AG04450 (cell line): ENCODE measurements around the gene RBM42. TPM values are rescaled to one million over a fixed set of nuclear protein-coding genes. Genes with fewer than 3 reads are reported as not detected.

ENCODE experiments used
- CTCF ChIA-PET: fragments of 300-600, 350-600 bp; formaldehyde crosslinking; extraction: SDS; loops from one replicate; lab custom pipeline; 2022; ENCODE audit warnings: antibody characterized with exemption, inconsistent platforms; lab: Charles Lee
- POLR2A ChIA-PET: fragments of 350-600 bp; formaldehyde crosslinking; extraction: SDS; loops from one replicate; lab custom pipeline; 2021; ENCODE audit warnings: antibody characterized with exemption, inconsistent platforms; lab: Yijun Ruan, JAX
- DNase-seq: peaks from one replicate; pipeline ENCODE4 v3.0.0-alpha.2; 2011; ENCODE audit warnings: low read depth, low spot score
- H3K27ac ChIP-seq: one replicate; pipeline ENCODE4 v1.5.1; 2012; ENCODE audit warnings: low read depth, low read length, control low read depth
- H3K27me3 ChIP-seq: one replicate; pipeline ENCODE4 v1.6.0; 2012; ENCODE audit warnings: low read length; ENCODE audit not compliant: control insufficient read depth, insufficient read depth
- H3K4me3 ChIP-seq: 2 replicates; pipeline ENCODE4 v1.5.1; 2011; ENCODE audit warnings: mild to moderate bottlenecking, low read depth, low read length, control low read depth
- H3K9me3 ChIP-seq: 2 replicates; pipeline ENCODE4 v1.5.1; 2012; ENCODE audit warnings: low read length; ENCODE audit not compliant: control insufficient read depth, insufficient read depth
- CTCF ChIP-seq: IDR thresholded peaks from 2 replicates; pipeline ENCODE4 v1.5.1; 2011; ENCODE audit warnings: low read depth, low read length, control low read depth, inconsistent platforms
- polyA plus RNA-seq: library from polyadenylated mRNA; depleted of rRNA; stranded (reverse); fragments of >200 nt; gene quantifications from 2 replicates; pipeline ENCODE4 v1.2.3, GENCODE V29; 2011

Gene RBM42
- polyA plus RNA-seq, 1 experiment, result 33.4 TPM

GRCh38 chr19:35607661-35608060 is 21.2 kb upstream of the RBM42 start:
- DNase-seq, result no peak
- ChIA-PET CTCF (interaction anchor here (0.7 kb wide), 1 partner anchor 110 kb away, joined by 4 read pairs; no protein-coding TSS in a partner anchor), POLR2A (no interaction called here)
- H3K9me3 ChIP-seq, result no peaks in the 10 kb centered on the region; the same call in none of the 2 replicates
- H3K27ac ChIP-seq, result no peak overlapping the region
- no peak overlapping the region for H3K4me3 ChIP-seq
- no peak for TF ChIP-seq CTCF
- peaks cover 2% of the 10 kb centered on the region for H3K27me3 ChIP-seq

- no peak overlapping the region for H3K4me3 ChIP-seq
- H3K9me3 ChIP-seq, result no peaks in the 10 kb centered on the region; the same call in none of the 2 replicates
- ChIA-PET POLR2A (no interaction called here), CTCF (no interaction called here)
- H3K27me3 ChIP-seq, result peaks cover 2% of the 10 kb centered on the region
- no peak overlapping the region for H3K27ac ChIP-seq
- no peak for DNase-seq
- TF ChIP-seq CTCF, result no peak
Measured at GRCh38 chr19:35608251-35608650, 20.6 kb upstream of the RBM42 start.

DNA sequence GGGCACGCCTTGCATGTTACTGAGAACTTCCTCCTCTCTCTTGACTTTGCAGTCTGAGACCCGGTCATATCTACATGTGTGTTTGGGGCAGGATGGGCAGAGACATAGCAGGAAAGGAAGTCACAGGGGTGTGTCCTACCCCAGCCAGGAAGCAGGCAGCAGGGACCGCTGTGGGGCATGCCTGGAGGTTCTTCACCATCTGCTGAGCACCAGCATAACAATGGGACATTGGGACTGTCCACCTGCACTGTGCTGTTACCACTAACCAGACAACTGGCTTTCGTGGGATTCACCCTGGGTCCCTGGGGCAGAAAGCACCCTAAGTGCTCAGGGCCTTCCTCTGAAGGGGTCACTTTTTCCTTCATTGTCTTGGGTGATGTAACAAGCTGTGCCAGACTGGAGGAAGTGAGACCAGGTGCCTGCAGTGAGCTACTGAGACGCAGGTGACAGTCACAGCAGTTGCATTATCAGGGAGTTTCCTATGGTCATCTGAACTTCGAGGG is 18.9 kb upstream of the RBM42 start:
- no peak for DNase-seq
- TF ChIP-seq CTCF, result no peak
- CTCF ChIA-PET, result interaction anchor here (1.0 kb wide), 1 partner anchor 256 kb away, joined by 3 read pairs; no protein-coding TSS in a partner anchor
- no peaks in the 10 kb centered on the region; the same call in none of the 2 replicates for H3K9me3 ChIP-seq
- H3K27ac ChIP-seq, result no peak overlapping the region
- peaks cover 2% of the 10 kb centered on the region for H3K27me3 ChIP-seq
- POLR2A ChIA-PET, result no interaction called here
- no peak overlapping the region for H3K4me3 ChIP-seq

- ChIA-PET CTCF (interaction anchor here (0.7 kb wide), 1 partner anchor 102 kb away, joined by 3 read pairs; no protein-coding TSS in a partner anchor), POLR2A (interaction anchor here (0.8 kb wide), 1 partner anchor 90 kb away, joined by 3 read pairs; no protein-coding TSS in a partner anchor)
- TF ChIP-seq CTCF, result no peak
Measured at GRCh38 chr19:35612224-35612558, 16.6 kb upstream of the RBM42 start.

GRCh38 chr19:35612559-35613321 is 16.1 kb upstream of the RBM42 start, which contains the start of gene HAUS5:
Gene HAUS5, plus strand, starts transcription at chr19:35612735. Its CDS starts 60 bp downstream, at chr19:35612795.
- H3K27me3 ChIP-seq, result no peaks in the 10 kb centered on the region
- H3K27ac ChIP-seq, result peak within 1 kb of the TSS; percentile 2
- no peaks in the 10 kb centered on the region; the same call in 1 of the 2 replicates for H3K9me3 ChIP-seq
- ChIA-PET CTCF (interaction anchor here (0.7 kb wide), 1 partner anchor 102 kb away, joined by 3 read pairs; no protein-coding TSS in a partner anchor), POLR2A (interaction anchor here (0.8 kb wide), 1 partner anchor 89 kb away, joined by 3 read pairs; no protein-coding TSS in a partner anchor)
- no peak for TF ChIP-seq CTCF
- DNase-seq, result peak; percentile 60
- H3K4me3 ChIP-seq, result peak within 1 kb of the TSS; percentile 93

More at GRCh38 chr19:35612224-35612558, 16.6 kb upstream of the RBM42 start:
- DNase-seq, result no peak
- Histone ChIP-seq H3K9me3 (no peaks in the 10 kb centered on the region; the same call in 1 of the 2 replicates), H3K27ac (peak overlapping the region; percentile 2), H3K4me3 (peak overlapping the region; percentile 50), H3K27me3 (no peaks in the 10 kb centered on the region)
